NCI-H1436 (cell line): ENCODE data around the gene KCNMA1.

Experiments
- DNase-seq: peaks from one replicate; lab custom pipeline; 2025; lab: John Stamatoyannopoulos, UW

The KCNMA1 gene

GRCh38 chr10:77634939-77635338 lies 2.7 kb downstream of the KCNMA1 start:
- DNase-seq, result no peak

GRCh38 chr10:77633376-77633775 lies 4.2 kb downstream of the KCNMA1 start:
- DNase-seq, result no peak

- DNase-seq, result no peak
Observed at GRCh38 chr10:77631241-77631640, 6.4 kb downstream of the KCNMA1 start.

GRCh38 chr10:77630507-77630848 lies 7.1 kb downstream of the KCNMA1 start:
- no peak for DNase-seq

GRCh38 chr10:77629775-77630506 lies 7.7 kb downstream of the KCNMA1 start:
- no peak for DNase-seq

- DNase-seq, result no peak
Observed at GRCh38 chr10:77628906-77629730, 8.5 kb downstream of the KCNMA1 start.

GRCh38 chr10:77626266-77626935 lies 11.2 kb downstream of the KCNMA1 start:
- DNase-seq, result no peak

GRCh38 chr10:77625379-77625778 lies 12.2 kb downstream of the KCNMA1 start:
- no peak for DNase-seq

- no peak for DNase-seq
Observed at GRCh38 chr10:77622889-77623291, 14.7 kb downstream of the KCNMA1 start.

GRCh38 chr10:77620731-77621130 lies 16.9 kb downstream of the KCNMA1 start:
- no peak for DNase-seq

GRCh38 chr10:77619964-77620703 lies 17.5 kb downstream of the KCNMA1 start:
- no peak for DNase-seq

- DNase-seq, result no peak
Observed at GRCh38 chr10:77618117-77618516, 19.5 kb downstream of the KCNMA1 start.

GRCh38 chr10:77616766-77617165 lies 20.8 kb downstream of the KCNMA1 start:
- DNase-seq, result no peak

GRCh38 chr10:77614778-77615625 lies 22.6 kb downstream of the KCNMA1 start:
- DNase-seq, result no peak

- no peak for DNase-seq
Observed at GRCh38 chr10:77613476-77614130, 24.0 kb downstream of the KCNMA1 start.

- no peak for DNase-seq
Observed at GRCh38 chr10:77611670-77612069, 25.9 kb downstream of the KCNMA1 start.

GRCh38 chr10:77611221-77611620 lies 26.4 kb downstream of the KCNMA1 start:
- no peak for DNase-seq

- DNase-seq, result no peak
Observed at GRCh38 chr10:77609781-77610272, 27.8 kb downstream of the KCNMA1 start.

GRCh38 chr10:77608281-77608680 lies 29.3 kb downstream of the KCNMA1 start:
- no peak for DNase-seq

- no peak for DNase-seq
Observed at GRCh38 chr10:77606751-77607150, 30.9 kb downstream of the KCNMA1 start.

- no peak for DNase-seq
Observed at GRCh38 chr10:77605466-77605865, 32.1 kb downstream of the KCNMA1 start.
